HepG2 (cell line): ENCODE data around the gene ELL. TPM values are rescaled to one million over a fixed set of nuclear protein-coding genes. Genes with fewer than 3 reads are reported as not detected.

Experiments
- AKNA ChIP-seq: sonication (generic); formaldehyde crosslinking; IDR thresholded peaks from 2 replicates; pipeline ENCODE4 v1.4.0; 2020; ENCODE audit warnings: missing genetic modification reagents, borderline replicate concordance
- CHCHD3 ChIP-seq: sonication (generic); formaldehyde crosslinking; IDR thresholded peaks from 2 replicates; pipeline ENCODE4 v1.8.0; 2022; ENCODE audit warnings: mild to moderate bottlenecking, missing genetic modification reagents, moderate library complexity
- KDM4B ChIP-seq: sonication (generic); formaldehyde crosslinking; IDR thresholded peaks from 2 replicates; pipeline ENCODE4 v1.4.0; 2020; ENCODE audit warnings: missing genetic modification reagents
- SKI ChIP-seq: fragments of 450-650 bp; IDR thresholded peaks from one replicate; pipeline ENCODE4 v1.6.1; 2018; ENCODE audit warnings: mild to moderate bottlenecking; ENCODE audit not compliant: partially characterized antibody
- SMC3 ChIP-seq: IDR thresholded peaks from 2 replicates; pipeline ENCODE4 v1.6.1; 2011; ENCODE audit warnings: low read length, improper control_type of control experiment
- ZBTB34 ChIP-seq: sonication (generic); formaldehyde crosslinking; IDR thresholded peaks from 2 replicates; pipeline ENCODE4 v1.8.0; 2022; ENCODE audit warnings: mild to moderate bottlenecking, missing genetic modification reagents
- ZFP1 ChIP-seq: IDR thresholded peaks from 2 replicates; pipeline ENCODE4 v1.6.1; 2016
- ZNF256 ChIP-seq: sonication (generic); formaldehyde crosslinking; conservative IDR thresholded peaks from 2 replicates; pipeline ENCODE4 v1.4.0; 2020; ENCODE audit warnings: missing genetic modification reagents
- ZNF280B ChIP-seq: sonication (generic); formaldehyde crosslinking; IDR thresholded peaks from 2 replicates; pipeline ENCODE4 v1.5.0; 2020; ENCODE audit warnings: missing genetic modification reagents, mild to moderate bottlenecking, borderline replicate concordance
- ZNF414 ChIP-seq: sonication (generic); formaldehyde crosslinking; IDR thresholded peaks from 2 replicates; pipeline ENCODE4 v1.5.0; 2020; ENCODE audit warnings: missing genetic modification reagents
- ZNF446 ChIP-seq: sonication (generic); formaldehyde crosslinking; IDR thresholded peaks from 2 replicates; pipeline ENCODE4 v1.5.0; 2020; ENCODE audit warnings: mild to moderate bottlenecking, missing genetic modification reagents
- ZNF556 ChIP-seq: sonication (generic); formaldehyde crosslinking; IDR thresholded peaks from 2 replicates; pipeline ENCODE4 v1.4.0; 2020; ENCODE audit warnings: mild to moderate bottlenecking, missing genetic modification reagents, borderline replicate concordance
- ZNF567 ChIP-seq: sonication (generic); formaldehyde crosslinking; IDR thresholded peaks from 2 replicates; pipeline ENCODE4 v1.8.1; 2023; ENCODE audit warnings: mild to moderate bottlenecking, missing genetic modification reagents, borderline replicate concordance
- ZNF660 ChIP-seq: sonication (generic); formaldehyde crosslinking; IDR thresholded peaks from 2 replicates; pipeline ENCODE4 v1.5.1; 2020; ENCODE audit warnings: mild to moderate bottlenecking, low read depth, missing genetic modification reagents, borderline replicate concordance
- polyA plus RNA-seq, 8 experiments: library from polyadenylated mRNA; depleted of rRNA in 3 of 8; stranded (reverse) in 7 of 8; unstranded in 1 of 8; fragments of >200 nt; fragmentation: Illumina TruSeq in 4 of 8; extraction: Trizol in 4 of 8; gene quantifications; 2 replicates each; pipeline versions ENCODE4 v1.2.1 to v1.2.3, GENCODE V29; 2011 to 2016; ENCODE audit warnings: low read depth in 4 of 8, missing spikeins in 1 of 8, mixed read lengths in 1 of 8; ENCODE audit not compliant: insufficient read depth in 1 of 8
- total RNA-seq, 5 experiments: library from RNA; depleted of rRNA; stranded (reverse); fragments of >200 nt; fragmentation: Illumina TruSeq; extraction: Trizol; gene quantifications; 2 replicates each; pipeline ENCODE4 v1.2.3, GENCODE V29; 2016; ENCODE audit warnings: low read depth in 1 of 5
- TF ChIP-seq, protein P1 (sequence below): sonication (generic); formaldehyde crosslinking; IDR thresholded peaks from 2 replicates; pipeline ENCODE4 v1.4.0; 2020; ENCODE audit warnings: missing genetic modification reagents
- TF ChIP-seq, protein P2 (sequence below): sonication (generic); formaldehyde crosslinking; IDR thresholded peaks from 2 replicates; pipeline ENCODE4 v1.4.0; 2020; ENCODE audit warnings: missing genetic modification reagents, low read depth, mild to moderate bottlenecking, borderline replicate concordance

Gene ELL
- total and polyA plus RNA-seq, 2 of the 13 experiments (the other 11 are each of a cell fraction or from before 2014, with no cell fraction given): 3.7 to 5.4 TPM

DNA sequence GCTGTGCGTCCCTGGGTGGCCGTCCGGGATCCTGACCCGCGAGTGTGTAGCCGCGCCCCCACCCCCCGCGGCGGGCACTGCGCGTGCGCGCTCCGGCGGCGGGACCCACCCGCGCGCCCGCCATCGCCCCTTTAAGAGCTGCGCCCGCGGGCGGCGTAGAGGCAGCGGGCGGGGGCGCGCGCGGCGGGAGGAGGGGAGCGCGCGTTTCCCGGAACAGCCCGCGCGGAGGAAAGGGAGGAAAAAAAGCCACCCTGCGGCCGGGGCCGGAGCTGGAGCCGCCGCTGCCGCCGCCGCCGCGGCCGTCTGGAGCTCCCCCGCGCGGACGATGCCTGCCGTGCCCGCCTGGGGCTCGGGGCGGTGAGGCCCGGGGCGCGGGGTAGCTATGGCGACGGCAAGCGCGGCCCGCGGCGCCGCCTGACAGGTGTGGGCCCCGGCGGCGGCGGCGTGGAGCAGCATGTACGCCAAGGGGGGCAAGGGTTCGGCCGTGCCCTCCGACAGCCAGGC is 102.6 kb downstream of the ELL start, which contains the start of gene SSBP4 (continued):
- TF ChIP-seq ZFP1 (CRISPR knock-in tag): no peak
- no peak for TF ChIP-seq ZNF556 (CRISPR knock-in tag)
- no peak for TF ChIP-seq ZNF660 (CRISPR knock-in tag)
- no peak for TF ChIP-seq ZBTB34
- TF ChIP-seq AKNA: no peak
- TF ChIP-seq SMC3: no peak
- no peak for TF ChIP-seq ZNF280B (CRISPR knock-in tag)
- no peak for TF ChIP-seq ZNF414
- TF ChIP-seq, protein P1, sequence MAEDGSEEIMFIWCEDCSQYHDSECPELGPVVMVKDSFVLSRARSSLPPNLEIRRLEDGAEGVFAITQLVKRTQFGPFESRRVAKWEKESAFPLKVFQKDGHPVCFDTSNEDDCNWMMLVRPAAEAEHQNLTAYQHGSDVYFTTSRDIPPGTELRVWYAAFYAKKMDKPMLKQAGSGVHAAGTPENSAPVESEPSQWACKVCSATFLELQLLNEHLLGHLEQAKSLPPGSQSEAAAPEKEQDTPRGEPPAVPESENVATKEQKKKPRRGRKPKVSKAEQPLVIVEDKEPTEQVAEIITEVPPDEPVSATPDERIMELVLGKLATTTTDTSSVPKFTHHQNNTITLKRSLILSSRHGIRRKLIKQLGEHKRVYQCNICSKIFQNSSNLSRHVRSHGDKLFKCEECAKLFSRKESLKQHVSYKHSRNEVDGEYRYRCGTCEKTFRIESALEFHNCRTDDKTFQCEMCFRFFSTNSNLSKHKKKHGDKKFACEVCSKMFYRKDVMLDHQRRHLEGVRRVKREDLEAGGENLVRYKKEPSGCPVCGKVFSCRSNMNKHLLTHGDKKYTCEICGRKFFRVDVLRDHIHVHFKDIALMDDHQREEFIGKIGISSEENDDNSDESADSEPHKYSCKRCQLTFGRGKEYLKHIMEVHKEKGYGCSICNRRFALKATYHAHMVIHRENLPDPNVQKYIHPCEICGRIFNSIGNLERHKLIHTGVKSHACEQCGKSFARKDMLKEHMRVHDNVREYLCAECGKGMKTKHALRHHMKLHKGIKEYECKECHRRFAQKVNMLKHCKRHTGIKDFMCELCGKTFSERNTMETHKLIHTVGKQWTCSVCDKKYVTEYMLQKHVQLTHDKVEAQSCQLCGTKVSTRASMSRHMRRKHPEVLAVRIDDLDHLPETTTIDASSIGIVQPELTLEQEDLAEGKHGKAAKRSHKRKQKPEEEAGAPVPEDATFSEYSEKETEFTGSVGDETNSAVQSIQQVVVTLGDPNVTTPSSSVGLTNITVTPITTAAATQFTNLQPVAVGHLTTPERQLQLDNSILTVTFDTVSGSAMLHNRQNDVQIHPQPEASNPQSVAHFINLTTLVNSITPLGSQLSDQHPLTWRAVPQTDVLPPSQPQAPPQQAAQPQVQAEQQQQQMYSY (CRISPR knock-in tag): peak; percentile 74
- TF ChIP-seq KDM4B (CRISPR knock-in tag): no peak
- TF ChIP-seq CHCHD3 (CRISPR knock-in tag): no peak
- TF ChIP-seq ZNF256 (CRISPR knock-in tag): no peak
- no peak for TF ChIP-seq ZNF567 (CRISPR knock-in tag)
- TF ChIP-seq, protein P2, sequence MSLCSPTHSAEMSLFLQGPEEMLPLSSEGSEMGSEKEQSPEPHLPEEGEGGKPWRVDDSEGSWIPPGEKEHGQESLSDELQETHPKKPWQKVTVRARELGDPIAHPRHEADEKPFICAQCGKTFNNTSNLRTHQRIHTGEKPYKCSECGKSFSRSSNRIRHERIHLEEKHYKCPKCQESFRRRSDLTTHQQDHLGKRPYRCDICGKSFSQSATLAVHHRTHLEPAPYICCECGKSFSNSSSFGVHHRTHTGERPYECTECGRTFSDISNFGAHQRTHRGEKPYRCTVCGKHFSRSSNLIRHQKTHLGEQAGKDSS (CRISPR knock-in tag): 0 out of 2 replicates have a peak, but pooled peaks have one; percentile 10
- TF ChIP-seq SKI: peak; percentile 83
- TF ChIP-seq ZNF446 (CRISPR knock-in tag): no peak
